BJ (cell line): Measurements from ENCODE around the gene MKNK1. TPM values are rescaled to one million over a fixed set of nuclear protein-coding genes. Genes with fewer than 3 reads are reported as not detected.

Experiments
- CTCF ChIA-PET: fragments of 350-600 bp; formaldehyde crosslinking; extraction: SDS; loops from one replicate; lab custom pipeline; 2021; ENCODE audit warnings: antibody characterized with exemption, inconsistent platforms; lab: Yijun Ruan, JAX
- POLR2A ChIA-PET: fragments of 300-600 bp; sonication (Branson Sonifier 250); formaldehyde crosslinking; extraction: SDS; loops from one replicate; lab custom pipeline; 2021; ENCODE audit warnings: antibody characterized with exemption; lab: Charles Lee
- DNase-seq: peaks from one replicate; pipeline ENCODE4 v3.0.0-alpha.2; 2011; ENCODE audit warnings: low read depth
- H3K27me3 ChIP-seq: 2 replicates; pipeline ENCODE4 v1.6.0; 2011; ENCODE audit warnings: low read length; ENCODE audit not compliant: control insufficient read depth, insufficient read depth
- H3K36me3 ChIP-seq: 2 replicates; pipeline ENCODE4 v1.5.1; 2011; ENCODE audit warnings: low read length; ENCODE audit not compliant: control insufficient read depth, insufficient read depth
- H3K4me3 ChIP-seq: 2 replicates; pipeline ENCODE4 v1.5.1; 2011; ENCODE audit warnings: low read depth, mild to moderate bottlenecking, control low read depth, low read length
- CTCF ChIP-seq: IDR thresholded peaks from 2 replicates; pipeline ENCODE4 v1.5.1; 2011; ENCODE audit warnings: low read depth, mild to moderate bottlenecking, control low read depth, inconsistent platforms, low read length, moderate library complexity; ENCODE audit not compliant: insufficient read depth
- polyA plus RNA-seq: library from polyadenylated mRNA; depleted of rRNA; stranded (reverse); fragments of >200 nt; gene quantifications from 2 replicates; pipeline ENCODE4 v1.2.3, GENCODE V29; 2011

The MKNK1 gene
- polyA plus RNA-seq, 1 experiment = 30.1 TPM

- POLR2A ChIA-PET = no interaction called here
- no peak overlapping the region for H3K4me3 ChIP-seq
- DNase-seq = no peak
- CTCF ChIA-PET = interaction anchor here (0.9 to 1.6 kb wide), 3 partner anchors 10 to 90 kb away, joined by 3 to 4 read pairs (median 4); no protein-coding TSS in a partner anchor
- H3K36me3 ChIP-seq = peaks cover 18% of the 10 kb centered on the region
- no peak for TF ChIP-seq CTCF
- no peaks in the 10 kb centered on the region for H3K27me3 ChIP-seq
These were observed 31.1 kb upstream of the MKNK1 start for GRCh38 chr1:46635205-46635604.

- ChIA-PET CTCF (interaction anchor here (0.7 to 2.8 kb wide), 3 partner anchors 8 to 93 kb away, joined by 3 to 18 read pairs (median 3); no protein-coding TSS in a partner anchor), POLR2A (no interaction called here)
- Histone ChIP-seq H3K27me3 (no peaks in the 10 kb centered on the region), H3K4me3 (no peak overlapping the region), H3K36me3 (peaks cover 13% of the 10 kb centered on the region)
- no peak for TF ChIP-seq CTCF
- no peak for DNase-seq
These were observed 26.7 kb upstream of the MKNK1 start for GRCh38 chr1:46630719-46631118.

GRCh38 chr1:46623743-46624644 is 19.9 kb upstream of the MKNK1 start:
- no peak for DNase-seq
- ChIA-PET CTCF (interaction anchor here (1.4 to 5.5 kb wide), 4 partner anchors 8 to 102 kb away, joined by 3 to 59 read pairs (median 12); no protein-coding TSS in a partner anchor), POLR2A (no interaction called here)

GRCh38 chr1:46622344-46622743 is 18.3 kb upstream of the MKNK1 start:
- ChIA-PET POLR2A (no interaction called here), CTCF (interaction anchor here (0.7 to 5.5 kb wide), 14 partner anchors 9 to 801 kb away, joined by 3 to 59 read pairs (median 4); a partner anchor contains a TSS)
- no peak for DNase-seq
- H3K27me3 ChIP-seq = no peaks in the 10 kb centered on the region
- 0 out of 2 replicates have a peak overlapping the region, but pooled peaks have one; percentile 6 for H3K4me3 ChIP-seq
- H3K36me3 ChIP-seq = no peaks in the 10 kb centered on the region
- peak; percentile 73 for TF ChIP-seq CTCF

More at GRCh38 chr1:46623743-46624644, 19.9 kb upstream of the MKNK1 start:
- no peak for TF ChIP-seq CTCF
- Histone ChIP-seq H3K4me3 (no peak overlapping the region), H3K27me3 (no peaks in the 10 kb centered on the region), H3K36me3 (no peaks in the 10 kb centered on the region)

- H3K27me3 ChIP-seq = no peaks in the 10 kb centered on the region
- ChIA-PET CTCF (interaction anchor here (0.7 to 5.5 kb wide), 13 partner anchors 9 to 802 kb away, joined by 3 to 59 read pairs (median 4); a partner anchor contains a TSS), POLR2A (no interaction called here)
- no peak for DNase-seq
- no peaks in the 10 kb centered on the region for H3K36me3 ChIP-seq
- 0 out of 2 replicates have a peak overlapping the region, but pooled peaks have one; percentile 6 for H3K4me3 ChIP-seq
- no peak for TF ChIP-seq CTCF
These were observed 17.9 kb upstream of the MKNK1 start for GRCh38 chr1:46621930-46622329.
